Immature natural killer cell (primary cell): ENCODE data around the gene CENATAC. TPM values are rescaled to one million over a fixed set of nuclear protein-coding genes. Genes with fewer than 3 reads are reported as not detected.
"Not testable (repeated sequence)": the region's sequence is repeated elsewhere in the genome, so short reads cannot be mapped to it uniquely, and the experiment has no call there.

Source experiments
- DNase-seq, 3 donors: peaks; one replicate each; pipeline ENCODE4 v3.0.0; 2022; ENCODE audit warnings: mixed read lengths in 1 of 3
- H3K27ac Mint-ChIP-seq, 6 donors: one replicate each; pipeline ENCODE4 v1.8.0; 2020; ENCODE audit warnings: mixed read lengths in 6 of 6, mild to moderate bottlenecking in 5 of 6, inconsistent platforms in 4 of 6, moderate library complexity in 3 of 6
- H3K27me3 Mint-ChIP-seq, 3 donors: one replicate each; pipeline ENCODE4 v1.8.0; 2020 to 2021; ENCODE audit warnings: low read depth in 3 of 3, mild to moderate bottlenecking in 3 of 3, mixed read lengths in 3 of 3, moderate library complexity in 3 of 3, inconsistent platforms in 1 of 3
- H3K36me3 Mint-ChIP-seq, 3 donors: one replicate each; pipeline ENCODE4 v1.8.0; 2020; ENCODE audit warnings: mixed read lengths in 3 of 3, inconsistent platforms in 2 of 3, mild to moderate bottlenecking in 2 of 3
- H3K4me1 Mint-ChIP-seq, 2 donors: one replicate each; pipeline ENCODE4 v1.8.0; 2020; ENCODE audit warnings: inconsistent platforms in 2 of 2, mild to moderate bottlenecking in 2 of 2, mixed read lengths in 2 of 2, moderate library complexity in 1 of 2
- H3K4me3 Mint-ChIP-seq, 5 donors: one replicate each; pipeline ENCODE4 v1.8.0; 2020; ENCODE audit warnings: mild to moderate bottlenecking in 5 of 5, mixed read lengths in 5 of 5, inconsistent platforms in 3 of 5, moderate library complexity in 3 of 5
- H3K9me3 Mint-ChIP-seq, 6 donors: one replicate each; pipeline ENCODE4 v1.8.0; 2020; ENCODE audit warnings: mild to moderate bottlenecking in 6 of 6, mixed read lengths in 6 of 6, inconsistent platforms in 4 of 6, moderate library complexity in 3 of 6
- polyA plus RNA-seq, 3 donors: library from polyadenylated mRNA; unstranded; fragments of 300-500 nt; fragmentation: Illumina TruSeq; gene quantifications; one replicate each; pipeline ENCODE4 v1.2.3, GENCODE V29; 2021

Gene CENATAC
- polyA plus RNA-seq, 3 donors from 2014 or later, result 9.1 to 17.1 (median 10.5) TPM

DNA sequence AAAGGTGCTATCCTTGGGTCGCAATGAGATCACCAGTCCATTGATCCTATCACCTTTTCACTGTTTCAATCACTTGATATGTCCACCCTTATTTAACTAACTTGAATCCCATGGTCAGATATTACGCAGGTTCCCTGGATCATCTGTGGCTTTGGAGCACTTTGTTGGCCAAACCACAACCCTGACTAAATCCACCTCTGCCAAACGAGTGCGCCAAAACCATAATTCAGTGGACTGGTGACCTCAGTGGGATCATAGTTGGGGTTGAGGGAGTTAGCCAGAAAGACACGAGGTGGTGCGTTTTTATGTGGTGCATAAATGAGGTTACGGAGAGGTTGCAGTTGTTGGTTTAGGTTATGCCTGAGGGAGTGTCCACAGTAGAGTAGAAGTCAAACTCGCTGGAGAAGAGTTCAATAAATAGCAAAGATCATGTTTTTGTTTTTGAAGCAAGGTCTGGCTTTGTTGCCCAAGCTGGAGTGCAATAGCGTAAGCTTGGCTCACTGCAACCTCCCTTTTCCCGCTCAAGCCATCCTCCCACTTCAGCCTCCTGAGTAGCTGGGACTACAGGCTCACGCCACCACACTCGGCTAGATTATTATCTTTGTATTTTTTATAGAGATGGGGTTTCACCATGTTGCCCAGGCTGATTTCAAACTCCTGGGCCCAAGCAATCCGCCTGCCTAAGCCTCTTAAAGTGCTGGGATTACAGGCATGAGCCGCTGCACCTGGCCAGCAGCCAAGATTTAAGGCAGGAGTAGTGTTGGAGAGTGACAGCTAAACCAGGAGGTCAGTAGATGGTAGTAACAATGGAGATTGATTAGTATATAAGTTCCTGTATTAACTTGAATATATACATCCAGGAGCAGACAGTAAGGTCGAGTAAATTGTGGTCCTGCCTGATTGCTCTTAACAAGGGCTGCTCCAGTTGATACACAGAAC, 21.9 kb upstream of the CENATAC start:
- DNase-seq, result no peak
- Mint-ChIP-seq H3K27ac (no peak overlapping the region), H3K36me3 (no peaks in the 10 kb centered on the region), H3K4me3 (no peak overlapping the region), H3K27me3 (peaks cover 0 to 6% (median 3%) of the 10 kb centered on the region in 3 donors), H3K9me3 (no peaks in the 10 kb centered on the region), H3K4me1 (no peaks in the 10 kb centered on the region)

- Mint-ChIP-seq H3K27ac (no peak overlapping the region), H3K4me3 (no peak overlapping the region), H3K9me3 (no peaks in the 10 kb centered on the region), H3K27me3 (peaks cover 0 to 3% (median 0%) of the 10 kb centered on the region in 3 donors), H3K36me3 (no peaks in the 10 kb centered on the region), H3K4me1 (no peaks in the 10 kb centered on the region)
- no peak for DNase-seq
Measured at GRCh38 chr11:118979434-118979833, 18.5 kb upstream of the CENATAC start.

- H3K27me3 Mint-ChIP-seq, result peaks cover 0 to 3% (median 0%) of the 10 kb centered on the region in 3 donors
- no peaks in the 10 kb centered on the region for H3K9me3 Mint-ChIP-seq
- H3K4me1 Mint-ChIP-seq, result no peaks in the 10 kb centered on the region
- H3K4me3 Mint-ChIP-seq, result no peak overlapping the region
- no peak for DNase-seq
- H3K36me3 Mint-ChIP-seq, result no peaks in the 10 kb centered on the region
- H3K27ac Mint-ChIP-seq, result no peak overlapping the region
Measured at GRCh38 chr11:118980191-118980881, 17.6 kb upstream of the CENATAC start.

DNA sequence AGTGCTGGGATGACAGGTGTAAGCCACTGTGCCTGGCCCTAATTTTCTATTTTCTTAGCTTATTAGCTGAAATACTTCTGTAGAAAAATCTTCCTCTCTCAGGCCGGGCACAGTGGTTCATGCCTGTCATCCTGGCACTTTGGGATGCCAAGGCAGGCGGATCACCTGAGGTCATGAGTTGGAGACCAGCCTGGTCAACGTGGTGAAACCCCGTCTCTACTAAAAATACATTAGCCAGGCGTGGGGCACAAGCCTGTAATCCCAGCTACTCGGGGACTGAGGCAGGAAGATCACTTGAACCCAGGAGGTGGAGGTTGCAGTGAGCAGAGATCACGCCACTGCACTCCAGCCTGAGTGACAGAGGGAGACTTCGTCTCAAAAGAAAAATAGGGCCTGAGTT, 13.6 kb upstream of the CENATAC start:
- not testable (repeated sequence) for DNase-seq, H3K36me3 Mint-ChIP-seq, H3K9me3 Mint-ChIP-seq, H3K4me1 Mint-ChIP-seq, H3K27ac Mint-ChIP-seq, H3K27me3 Mint-ChIP-seq, H3K4me3 Mint-ChIP-seq

GRCh38 chr11:118984825-118985224, 13.1 kb upstream of the CENATAC start:
- no peaks in the 10 kb centered on the region for H3K9me3 Mint-ChIP-seq
- no peaks in the 10 kb centered on the region for H3K4me1 Mint-ChIP-seq
- H3K27ac Mint-ChIP-seq, result no peak overlapping the region

DNA sequence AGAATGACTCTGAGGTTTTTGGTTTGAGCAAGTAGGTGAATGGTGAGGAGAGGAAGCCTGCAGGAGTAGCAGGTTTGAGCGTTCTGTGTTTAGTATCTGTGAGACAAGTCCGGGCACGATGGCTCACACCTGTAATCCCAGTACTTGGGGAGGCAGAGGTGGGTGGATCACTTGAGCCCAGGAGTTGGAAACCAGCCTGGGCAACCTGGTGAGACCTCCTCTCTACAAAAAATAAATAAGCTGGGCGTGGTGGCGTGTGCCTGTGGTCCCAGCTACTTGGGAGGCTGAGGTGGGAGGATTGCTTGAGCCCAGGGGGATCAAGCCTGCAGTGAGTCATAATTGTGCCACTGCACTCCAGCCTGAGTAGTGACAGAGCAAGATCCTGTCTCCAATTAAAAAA, 9.7 kb upstream of the CENATAC start:
- H3K4me1 Mint-ChIP-seq, result no peaks in the 10 kb centered on the region
- peaks cover 0 to 3% (median 0%) of the 10 kb centered on the region in 3 donors for H3K27me3 Mint-ChIP-seq

More at GRCh38 chr11:118984825-118985224, 13.1 kb upstream of the CENATAC start:
- H3K27me3 Mint-ChIP-seq, result peaks cover 0 to 3% (median 0%) of the 10 kb centered on the region in 3 donors
- no peak overlapping the region for H3K4me3 Mint-ChIP-seq
- DNase-seq, result no peak
- no peaks in the 10 kb centered on the region for H3K36me3 Mint-ChIP-seq

DNA sequence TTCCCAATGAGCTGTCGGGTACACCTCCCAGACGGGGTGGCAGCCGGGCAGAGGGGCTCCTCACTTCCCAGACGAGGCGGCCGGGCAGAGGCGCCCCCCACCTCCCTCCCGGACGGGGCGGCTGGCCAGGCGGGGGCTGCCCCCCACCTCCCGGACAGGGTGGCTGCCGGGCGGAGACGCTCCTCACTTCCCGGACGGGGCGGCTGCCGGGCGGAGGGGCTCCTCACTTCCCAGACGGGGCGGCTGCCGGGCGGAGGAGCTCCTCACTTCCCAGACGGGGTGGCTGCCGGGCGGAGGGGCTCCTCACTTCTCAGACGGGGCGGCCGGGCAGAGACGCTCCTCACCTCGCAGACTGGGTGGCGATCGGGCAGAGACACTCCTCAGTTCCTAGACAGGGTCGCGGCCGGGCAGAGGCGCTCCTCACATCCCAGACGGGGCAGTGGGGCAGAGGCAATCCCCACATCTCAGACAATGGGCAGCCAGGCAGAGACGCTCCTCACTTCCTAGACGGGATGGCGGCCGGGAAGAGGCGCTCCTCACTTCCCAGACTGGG, 6.4 kb upstream of the CENATAC start:
- H3K27ac Mint-ChIP-seq, H3K36me3 Mint-ChIP-seq, DNase-seq, H3K4me3 Mint-ChIP-seq, H3K4me1 Mint-ChIP-seq, H3K9me3 Mint-ChIP-seq, H3K27me3 Mint-ChIP-seq: not testable (repeated sequence)

More for the DNA sequence above, 9.7 kb upstream of the CENATAC start:
- Mint-ChIP-seq H3K27ac (no peak overlapping the region), H3K4me3 (no peak overlapping the region), H3K9me3 (no peaks in the 10 kb centered on the region), H3K36me3 (no peaks in the 10 kb centered on the region)
- no peak for DNase-seq

DNA sequence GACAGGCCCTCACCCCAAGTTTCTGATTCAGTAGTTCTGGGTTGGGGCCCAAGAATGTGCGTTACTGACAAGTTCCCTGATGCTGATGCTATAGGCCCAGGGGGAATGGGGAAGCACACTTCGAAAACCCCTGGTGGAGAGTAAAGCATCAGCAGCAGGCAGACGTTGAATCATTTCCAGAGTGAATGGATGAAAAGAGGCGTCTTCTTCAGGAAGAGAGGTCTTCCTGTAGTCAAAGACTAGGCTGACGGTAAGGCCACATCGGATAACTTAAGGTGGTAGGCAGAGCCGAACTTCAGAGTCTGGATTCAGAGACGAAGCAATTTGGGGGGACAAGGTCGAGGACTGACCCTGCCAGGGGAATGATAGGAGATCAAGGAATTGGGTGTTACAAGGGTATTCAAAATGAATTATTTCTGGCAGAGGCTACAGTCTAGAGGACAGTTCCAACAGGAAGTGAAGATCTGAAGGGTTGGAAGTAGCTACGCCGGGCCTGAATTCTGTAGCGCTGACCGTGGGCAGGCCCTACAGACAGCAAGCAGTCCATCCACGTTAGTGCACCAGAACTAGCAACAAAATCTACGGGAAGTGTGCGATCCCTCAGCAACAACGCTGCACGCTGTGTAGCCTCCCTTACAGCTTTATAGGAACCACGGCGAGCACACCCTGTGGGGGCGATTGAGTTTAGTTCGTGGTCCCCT, 862 bp upstream of the CENATAC start:
- peak overlapping the region; percentile 91 to 98 (median 96) for H3K4me3 Mint-ChIP-seq
- peaks cover 0 to 14% (median 4%) of the 10 kb centered on the region in 3 donors for H3K36me3 Mint-ChIP-seq
- DNase-seq, result peak in 1 of 3 donors; percentile 15
- peaks cover 2 to 4% (median 2%) of the 10 kb centered on the region in 3 donors for H3K27me3 Mint-ChIP-seq
- peaks cover 37 to 41% of the 10 kb centered on the region in 2 donors for H3K4me1 Mint-ChIP-seq
- peak overlapping the region; percentile 95 to 99 (median 98) for H3K27ac Mint-ChIP-seq
- no peaks in the 10 kb centered on the region for H3K9me3 Mint-ChIP-seq

- no peaks in the 10 kb centered on the region for H3K9me3 Mint-ChIP-seq
- peaks cover 2 to 4% (median 2%) of the 10 kb centered on the region in 3 donors for H3K27me3 Mint-ChIP-seq
- peaks cover 37 to 41% of the 10 kb centered on the region in 2 donors for H3K4me1 Mint-ChIP-seq
- peaks cover 0 to 17% (median 10%) of the 10 kb centered on the region in 3 donors for H3K36me3 Mint-ChIP-seq
- peak overlapping the region; percentile 91 to 98 (median 96) for H3K4me3 Mint-ChIP-seq
- no peak for DNase-seq
- peak overlapping the region; percentile 95 to 99 (median 98) for H3K27ac Mint-ChIP-seq
Measured at GRCh38 chr11:118998388-118998717, 415 bp downstream of the CENATAC start.

DNA sequence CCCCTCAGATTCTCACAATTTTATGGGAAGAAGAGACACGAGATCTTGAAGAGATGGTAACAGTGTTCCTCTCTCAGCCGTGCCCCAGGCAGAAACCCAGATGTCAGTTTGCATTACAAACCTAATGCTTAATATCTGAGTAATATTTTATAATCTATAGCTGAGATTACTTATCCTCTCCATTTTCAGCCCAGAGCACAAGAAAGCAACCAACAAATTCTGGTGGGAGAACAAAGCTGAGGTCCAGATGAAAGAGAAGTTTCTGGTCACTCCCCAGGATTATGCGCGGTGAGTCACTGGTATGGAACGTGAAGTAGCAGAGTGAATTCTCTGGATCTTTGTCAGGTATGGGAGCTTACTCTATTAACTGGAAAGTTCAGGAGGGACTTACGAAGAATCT, 884 bp downstream of the CENATAC start:
- H3K4me1 Mint-ChIP-seq, result peaks cover 37 to 41% of the 10 kb centered on the region in 2 donors
- H3K9me3 Mint-ChIP-seq, result no peaks in the 10 kb centered on the region
- H3K4me3 Mint-ChIP-seq, result peak overlapping the region; percentile 91 to 98 (median 96)
- H3K27me3 Mint-ChIP-seq, result peaks cover 2 to 4% (median 2%) of the 10 kb centered on the region in 3 donors
- peak overlapping the region; percentile 95 to 99 (median 98) for H3K27ac Mint-ChIP-seq
- peaks cover 0 to 18% (median 10%) of the 10 kb centered on the region in 3 donors for H3K36me3 Mint-ChIP-seq
- DNase-seq, result no peak

DNA sequence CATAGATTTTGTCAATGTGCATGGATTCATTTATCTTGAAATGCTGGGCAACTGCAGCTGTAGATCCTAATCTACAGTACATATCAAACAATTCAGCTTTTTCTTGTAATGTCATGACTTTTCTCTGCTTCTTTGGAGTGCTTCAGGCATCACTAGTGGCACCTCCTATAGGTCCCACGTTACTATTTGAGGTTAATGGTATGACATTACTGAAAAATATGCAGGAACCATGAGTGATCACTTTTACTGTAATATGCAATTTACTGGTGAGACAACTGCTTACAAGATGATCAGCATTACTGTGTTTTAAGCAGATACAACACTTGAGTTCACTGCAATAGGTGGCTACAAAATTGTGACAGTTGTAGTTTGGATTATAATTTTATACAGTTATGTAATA, 3.0 kb downstream of the CENATAC start:
- peaks cover 2 to 4% (median 2%) of the 10 kb centered on the region in 3 donors for H3K27me3 Mint-ChIP-seq
- H3K36me3 Mint-ChIP-seq, result peaks cover 0 to 21% (median 10%) of the 10 kb centered on the region in 3 donors
- H3K9me3 Mint-ChIP-seq, result no peaks in the 10 kb centered on the region
- DNase-seq, result no peak
- peak overlapping the region in 1 of 6 donors; percentile 49 for H3K27ac Mint-ChIP-seq
- peaks cover 34 to 41% of the 10 kb centered on the region in 2 donors for H3K4me1 Mint-ChIP-seq
- peak overlapping the region in 1 of 5 donors; percentile 10 for H3K4me3 Mint-ChIP-seq

GRCh38 chr11:119006656-119007055, 8.7 kb downstream of the CENATAC start:
- DNase-seq, result no peak
- no peaks in the 10 kb centered on the region for H3K4me1 Mint-ChIP-seq
- H3K27me3 Mint-ChIP-seq, result no peaks in the 10 kb centered on the region
- H3K27ac Mint-ChIP-seq, result no peak overlapping the region
- no peaks in the 10 kb centered on the region for H3K9me3 Mint-ChIP-seq
- H3K36me3 Mint-ChIP-seq, result peaks cover 17 to 27% (median 22%) of the 10 kb centered on the region in 3 donors
- no peak overlapping the region for H3K4me3 Mint-ChIP-seq

DNA sequence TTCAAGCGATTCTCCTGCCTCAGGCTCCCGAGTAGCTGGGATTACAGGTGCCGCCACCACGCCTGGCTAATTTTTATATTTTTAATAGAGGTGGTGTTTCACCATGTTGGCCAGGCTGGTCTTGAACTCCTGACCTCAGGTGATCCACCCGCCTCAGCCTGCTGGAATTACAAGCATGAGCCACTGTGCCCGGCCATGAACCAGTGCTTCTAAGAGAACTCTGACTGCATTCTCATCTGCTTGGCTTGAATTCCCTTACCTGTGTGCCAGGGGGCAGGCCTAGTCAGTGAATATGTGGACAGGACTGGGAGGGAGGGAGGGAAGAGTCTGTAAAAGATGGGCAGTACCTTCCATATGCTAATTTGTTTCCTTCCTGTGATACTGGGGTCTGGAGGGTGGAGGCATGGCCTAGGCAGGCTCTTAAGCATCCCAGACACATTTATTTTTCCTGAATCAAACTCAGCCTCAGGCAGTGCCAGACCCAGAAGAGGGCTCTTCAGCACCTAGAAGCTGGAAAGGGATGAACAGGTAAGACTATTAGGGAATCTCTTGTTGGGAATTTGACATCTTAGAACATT, 13.6 kb downstream of the CENATAC start:
- no peak for DNase-seq
- Mint-ChIP-seq H3K36me3 (peaks cover 26 to 54% (median 37%) of the 10 kb centered on the region in 3 donors), H3K9me3 (no peaks in the 10 kb centered on the region), H3K4me3 (no peak overlapping the region), H3K27me3 (peaks cover 0 to 3% (median 0%) of the 10 kb centered on the region in 3 donors), H3K27ac (no peak overlapping the region), H3K4me1 (peaks cover 12 to 14% of the 10 kb centered on the region in 2 donors)
